GM18505 (cell line): ENCODE measurements around the gene GOLIM4.

Experiments
- ATAC-seq: cut with Tn5 transposase; IDR thresholded peaks from one replicate; pipeline ENCODE4 v1.9.1; 2021; ENCODE audit not compliant: unreplicated experiment
- POLR2A ChIP-seq: IDR thresholded peaks from 4 replicates; pipeline ENCODE4 v1.6.1; 2011; ENCODE audit warnings: borderline replicate concordance; ENCODE audit not compliant: insufficient read depth, insufficient read length; ENCODE audit errors: extremely low read depth

GOLIM4 gene

GRCh38 chr3:167996514-167996913 lies 99.2 kb downstream of the GOLIM4 start:
- TF ChIP-seq POLR2A, result no peak
- ATAC-seq, result no peak

DNA sequence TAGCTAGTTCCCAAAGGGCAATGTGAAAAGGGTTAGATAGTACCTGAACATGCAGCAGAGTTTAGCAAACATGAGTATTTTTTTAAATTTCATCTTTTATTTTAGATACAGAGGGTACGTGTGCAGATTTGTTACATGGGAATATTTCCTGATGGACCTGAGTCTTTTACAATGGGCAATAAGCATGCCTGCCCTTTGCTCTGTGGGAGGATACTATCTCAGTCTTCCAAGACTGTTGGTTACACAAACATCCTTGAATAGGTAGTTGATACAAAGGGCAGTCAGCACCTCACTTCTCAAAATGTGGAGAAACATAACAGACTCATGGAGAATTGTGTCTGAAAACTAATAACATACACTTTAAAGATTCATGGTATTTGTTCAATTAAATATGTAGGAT lies 103.3 kb downstream of the GOLIM4 start:
- no peak for ATAC-seq
- TF ChIP-seq POLR2A, result no peak

GRCh38 chr3:167991213-167991612 lies 104.5 kb downstream of the GOLIM4 start:
- ATAC-seq, result no peak
- no peak for TF ChIP-seq POLR2A

- no peak for TF ChIP-seq POLR2A
- ATAC-seq, result no peak
Observed at GRCh38 chr3:167989999-167990398, 105.7 kb downstream of the GOLIM4 start.

- TF ChIP-seq POLR2A, result no peak
- no peak for ATAC-seq
Observed at GRCh38 chr3:167989066-167989465, 106.7 kb downstream of the GOLIM4 start.

- no peak for TF ChIP-seq POLR2A
- ATAC-seq, result no peak
Observed at GRCh38 chr3:167983583-167983982, 112.1 kb downstream of the GOLIM4 start.

DNA sequence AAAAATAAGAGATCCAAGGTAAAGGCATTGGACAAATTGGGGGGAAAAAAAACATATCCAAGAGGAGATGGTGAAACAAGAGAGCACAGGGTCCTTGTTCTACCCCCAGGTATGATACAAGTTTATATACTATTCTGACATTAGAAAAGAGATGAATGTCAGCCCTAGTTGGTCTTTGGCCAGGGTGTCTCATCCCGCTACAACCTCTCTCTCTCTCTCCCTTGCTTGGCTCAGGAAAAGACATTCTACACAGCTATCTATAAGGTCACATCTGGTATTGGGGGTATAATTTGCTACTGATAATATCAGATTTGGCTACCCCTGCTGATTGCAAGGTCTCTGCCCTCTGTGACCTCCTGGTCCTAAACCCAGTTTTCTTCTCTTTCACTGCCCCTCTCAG lies 117.2 kb downstream of the GOLIM4 start:
- no peak for TF ChIP-seq POLR2A
- no peak for ATAC-seq

- no peak for ATAC-seq
Observed at GRCh38 chr3:167978071-167978470, 117.7 kb downstream of the GOLIM4 start.

GRCh38 chr3:167976516-167977361 lies 119.0 kb downstream of the GOLIM4 start:
- ATAC-seq, result no peak
- TF ChIP-seq POLR2A, result no peak

More at GRCh38 chr3:167978071-167978470, 117.7 kb downstream of the GOLIM4 start:
- TF ChIP-seq POLR2A, result no peak

DNA sequence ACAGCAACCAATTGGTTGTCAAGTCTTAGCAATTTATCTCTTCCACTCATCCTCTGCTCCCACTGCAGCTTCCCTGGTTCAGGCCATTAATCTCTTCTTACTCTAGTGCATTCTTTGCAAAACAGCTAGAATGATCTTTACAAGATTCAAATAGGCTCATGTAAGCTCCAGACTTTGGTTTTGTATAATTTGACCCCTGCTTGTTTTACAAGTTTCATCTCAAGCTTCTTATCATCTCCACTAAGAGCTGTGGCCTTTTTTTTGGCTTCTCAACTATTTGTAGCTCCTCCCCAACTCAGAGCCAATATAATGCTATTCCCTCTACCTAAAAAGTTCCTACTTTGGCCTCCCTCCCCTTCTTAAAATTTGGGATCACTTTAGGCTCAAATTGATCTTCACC lies 121.8 kb downstream of the GOLIM4 start:
- no peak for TF ChIP-seq POLR2A
- no peak for ATAC-seq

GRCh38 chr3:167973046-167973445 lies 122.7 kb downstream of the GOLIM4 start:
- ATAC-seq, result no peak
- no peak for TF ChIP-seq POLR2A

GRCh38 chr3:167972502-167972901 lies 123.2 kb downstream of the GOLIM4 start:
- ATAC-seq, result no peak
- no peak for TF ChIP-seq POLR2A

DNA sequence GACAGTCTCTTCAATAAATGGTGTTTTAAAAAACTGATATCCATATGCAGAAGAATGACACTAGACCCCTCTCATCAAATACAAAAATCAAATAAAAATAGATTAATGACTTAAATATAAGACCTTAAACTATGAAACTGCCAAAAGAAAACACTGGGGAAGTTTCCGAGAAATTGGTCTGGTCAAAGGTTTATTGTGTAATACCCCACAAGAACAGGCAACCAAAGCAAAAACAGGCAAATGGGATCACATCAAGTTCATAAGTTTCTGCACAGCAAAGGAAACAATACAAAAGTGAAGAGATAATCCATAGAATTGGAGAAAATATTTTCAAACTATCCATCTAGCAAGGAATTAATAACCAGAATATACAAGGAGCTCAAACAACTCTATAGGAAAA lies 126.2 kb downstream of the GOLIM4 start:
- no peak for TF ChIP-seq POLR2A

DNA sequence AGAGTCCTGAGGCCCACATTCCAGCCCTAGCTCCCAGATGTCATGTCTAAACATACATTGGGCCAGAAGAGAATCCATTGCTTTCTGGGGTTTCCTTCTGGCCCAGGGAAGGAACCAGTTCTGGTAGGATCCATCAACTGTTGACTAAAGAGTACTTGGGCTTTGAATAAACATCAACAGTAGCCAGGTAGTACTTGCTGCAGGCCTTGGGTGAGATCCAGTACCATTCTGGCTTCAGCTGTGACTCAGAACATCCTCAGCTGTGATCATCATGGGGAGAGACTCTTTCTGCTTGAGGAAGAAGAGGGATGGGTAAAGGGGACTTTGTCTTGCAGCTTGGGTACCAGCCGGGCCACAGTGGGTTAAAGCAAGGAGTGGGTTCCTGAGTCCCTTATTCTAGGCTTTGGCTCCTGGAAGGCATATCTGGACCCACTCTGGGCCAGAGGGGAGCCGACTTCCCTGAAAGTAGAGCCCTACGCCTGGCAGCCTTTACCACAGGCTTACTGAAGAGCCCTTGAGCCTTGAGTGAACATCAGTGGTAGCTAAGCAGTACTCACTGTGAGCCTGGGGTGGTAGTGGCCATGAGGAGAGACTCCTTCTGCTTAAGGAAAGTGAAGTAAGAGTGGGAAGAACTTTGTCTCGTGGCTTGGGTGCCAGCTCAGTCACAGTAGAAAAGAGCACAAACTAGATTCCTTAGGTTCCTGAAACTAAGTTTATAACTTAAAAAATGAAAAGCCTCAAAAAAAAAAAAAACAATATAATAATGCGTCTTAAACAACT lies 128.3 kb downstream of the GOLIM4 start:
- ATAC-seq, result no peak
- TF ChIP-seq POLR2A, result no peak

More for the DNA sequence above, 126.2 kb downstream of the GOLIM4 start:
- ATAC-seq, result no peak
